ENCODE measurements around the gene OPA1. TPM values are rescaled to one million over a fixed set of nuclear protein-coding genes. Genes with fewer than 3 reads are reported as not detected.

Gene OPA1
- total RNA-seq, 4 donors from 2014 or later = 33.4 to 53.8 (median 37.9) TPM

DNA sequence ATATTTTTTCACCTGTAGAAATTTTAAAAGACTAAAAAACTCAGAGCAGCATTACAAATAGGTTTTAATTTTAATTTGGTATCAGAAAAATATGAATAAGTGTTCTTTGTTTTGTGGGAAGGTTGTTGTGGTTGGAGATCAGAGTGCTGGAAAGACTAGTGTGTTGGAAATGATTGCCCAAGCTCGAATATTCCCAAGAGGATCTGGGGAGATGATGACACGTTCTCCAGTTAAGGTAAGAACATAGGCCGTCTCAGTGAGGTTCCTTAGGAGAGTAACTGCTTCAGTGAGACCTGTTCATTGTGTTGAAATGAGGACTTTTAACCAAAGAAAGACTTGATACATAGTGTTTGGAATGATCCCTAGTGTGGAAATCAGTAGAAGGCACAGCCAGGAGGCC is 44.8 kb downstream of the OPA1 start:
- DNase-seq (ENCODE audit: low spot score in 2 of 2) = no peak
- TF ChIP-seq, protein P1, sequence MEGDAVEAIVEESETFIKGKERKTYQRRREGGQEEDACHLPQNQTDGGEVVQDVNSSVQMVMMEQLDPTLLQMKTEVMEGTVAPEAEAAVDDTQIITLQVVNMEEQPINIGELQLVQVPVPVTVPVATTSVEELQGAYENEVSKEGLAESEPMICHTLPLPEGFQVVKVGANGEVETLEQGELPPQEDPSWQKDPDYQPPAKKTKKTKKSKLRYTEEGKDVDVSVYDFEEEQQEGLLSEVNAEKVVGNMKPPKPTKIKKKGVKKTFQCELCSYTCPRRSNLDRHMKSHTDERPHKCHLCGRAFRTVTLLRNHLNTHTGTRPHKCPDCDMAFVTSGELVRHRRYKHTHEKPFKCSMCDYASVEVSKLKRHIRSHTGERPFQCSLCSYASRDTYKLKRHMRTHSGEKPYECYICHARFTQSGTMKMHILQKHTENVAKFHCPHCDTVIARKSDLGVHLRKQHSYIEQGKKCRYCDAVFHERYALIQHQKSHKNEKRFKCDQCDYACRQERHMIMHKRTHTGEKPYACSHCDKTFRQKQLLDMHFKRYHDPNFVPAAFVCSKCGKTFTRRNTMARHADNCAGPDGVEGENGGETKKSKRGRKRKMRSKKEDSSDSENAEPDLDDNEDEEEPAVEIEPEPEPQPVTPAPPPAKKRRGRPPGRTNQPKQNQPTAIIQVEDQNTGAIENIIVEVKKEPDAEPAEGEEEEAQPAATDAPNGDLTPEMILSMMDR (IDR thresholded peaks at IDR 0.05) = no peak
- TF ChIP-seq EP300 (IDR thresholded peaks at IDR 0.05) (no peak), POLR2AphosphoS5 (IDR thresholded peaks at IDR 0.05) (no peak), POLR2A (IDR thresholded peaks at IDR 0.05) (no peak)
- peaks cover 64% of the 10 kb centered on the region for H3K36me3 ChIP-seq
- no peaks in the 10 kb centered on the region for H3K4me1 ChIP-seq
- no peak overlapping the region for H3K27ac ChIP-seq
- WGBS = 94% methylated on average over 3 of the region's 3 CpGs
- no peak overlapping the region for H3K4me3 ChIP-seq
- H3K9me3 ChIP-seq = no peaks in the 10 kb centered on the region
- H3K27me3 ChIP-seq = no peaks in the 10 kb centered on the region

DNA sequence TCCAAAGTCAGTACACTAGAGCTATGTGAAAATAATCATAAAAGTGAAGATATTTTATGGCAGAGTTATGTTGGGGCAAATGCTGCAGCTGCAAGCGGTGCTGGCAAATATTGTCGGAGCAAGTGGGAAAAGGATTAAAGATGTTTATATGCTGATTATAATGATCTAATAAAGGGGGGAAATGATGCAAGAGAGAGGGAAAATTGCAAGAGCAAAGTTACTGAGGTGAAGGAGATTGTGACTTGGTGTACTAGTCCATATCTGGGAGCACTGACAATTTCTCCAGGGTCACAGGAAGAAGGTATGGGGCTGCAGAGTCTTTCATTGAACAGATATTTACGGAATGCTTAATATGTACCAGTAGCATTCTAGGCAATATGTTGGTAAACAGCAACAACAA is 45.8 kb downstream of the OPA1 start:
- Histone ChIP-seq H3K4me1 (no peaks in the 10 kb centered on the region), H3K4me3 (no peak overlapping the region), H3K9me3 (no peaks in the 10 kb centered on the region), H3K27ac (no peak overlapping the region), H3K27me3 (no peaks in the 10 kb centered on the region), H3K36me3 (peaks cover 68% of the 10 kb centered on the region)
- 96% methylated on average over 3 of the region's 3 CpGs for WGBS
- DNase-seq (ENCODE audit: low spot score in 2 of 2) = no peak
- TF ChIP-seq, protein P1 (IDR thresholded peaks at IDR 0.05) = no peak
- TF ChIP-seq POLR2A (IDR thresholded peaks at IDR 0.05) (no peak), EP300 (IDR thresholded peaks at IDR 0.05) (no peak), POLR2AphosphoS5 (IDR thresholded peaks at IDR 0.05) (no peak)

GRCh38 chr3:193640165-193640715 is 47.2 kb downstream of the OPA1 start:
- peaks cover 82% of the 10 kb centered on the region for H3K36me3 ChIP-seq
- 86% methylated on average over 5 of the region's 5 CpGs for WGBS
- no peak overlapping the region for H3K27ac ChIP-seq
- H3K4me1 ChIP-seq = no peaks in the 10 kb centered on the region
- no peak for DNase-seq (ENCODE audit: low spot score in 2 of 2)
- TF ChIP-seq POLR2AphosphoS5 (IDR thresholded peaks at IDR 0.05) (no peak), EP300 (IDR thresholded peaks at IDR 0.05) (no peak), POLR2A (IDR thresholded peaks at IDR 0.05) (no peak)
- TF ChIP-seq, protein P1 (IDR thresholded peaks at IDR 0.05) = no peak
- no peaks in the 10 kb centered on the region for H3K9me3 ChIP-seq
- H3K27me3 ChIP-seq = no peaks in the 10 kb centered on the region
- no peak overlapping the region for H3K4me3 ChIP-seq

GRCh38 chr3:193640728-193641439 is 47.9 kb downstream of the OPA1 start:
- WGBS = 73% methylated on average over 4 of the region's 4 CpGs
- Histone ChIP-seq H3K4me3 (no peak overlapping the region), H3K27me3 (no peaks in the 10 kb centered on the region), H3K4me1 (no peaks in the 10 kb centered on the region), H3K9me3 (no peaks in the 10 kb centered on the region), H3K27ac (no peak overlapping the region), H3K36me3 (peaks cover 83% of the 10 kb centered on the region)
- no peak for DNase-seq (ENCODE audit: low spot score in 2 of 2)
- TF ChIP-seq, protein P1 (IDR thresholded peaks at IDR 0.05) = no peak

GRCh38 chr3:193641440-193641775 is 48.4 kb downstream of the OPA1 start:
- Histone ChIP-seq H3K36me3 (peaks cover 83% of the 10 kb centered on the region), H3K4me3 (no peak overlapping the region), H3K4me1 (no peaks in the 10 kb centered on the region), H3K27ac (no peak overlapping the region), H3K9me3 (no peaks in the 10 kb centered on the region), H3K27me3 (no peaks in the 10 kb centered on the region)
- TF ChIP-seq EP300 (IDR thresholded peaks at IDR 0.05) (no peak), POLR2A (IDR thresholded peaks at IDR 0.05) (no peak)
- no peak for DNase-seq (ENCODE audit: low spot score in 2 of 2)
- WGBS = 66% methylated on average over 3 of the region's 3 CpGs

Measured in suprapubic skin (tissue), 4 donors.